Activated T-helper 1 cell treated with Interleukin-2 at 50 U/mL for 16 hours (primary cell): Measurements from ENCODE around the gene F8.

Source experiments
- DNase-seq: peaks from one replicate; pipeline ENCODE4 v3.0.0-alpha.2; 2020; ENCODE audit warnings: low read depth

The F8 gene

GRCh38 chrX:155022585-155022984 is at the start of gene F8:
Gene F8, minus strand, starts transcription at chrX:155022723. Its CDS starts 171 bp downstream, at chrX:155022552.
- no peak for DNase-seq

- no peak for DNase-seq
These were observed 49.3 kb upstream of the F8 start for GRCh38 chrX:155071694-155072280.

GRCh38 chrX:155070975-155071693 is 48.6 kb upstream of the F8 start, which contains the start of the genes BRCC3, CMC4 and MTCP1:
Gene BRCC3, plus strand, starts transcription at chrX:155071508. Its CDS starts 20 bp downstream, at chrX:155071528.
Gene CMC4, minus strand, starts transcription at chrX:155071136. Its CDS starts 7,113 bp downstream, at chrX:155064023.
Gene MTCP1, minus strand, starts transcription at chrX:155071136. Its CDS starts 5,126 bp downstream, at chrX:155066010.
- peak; percentile 63 for DNase-seq

GRCh38 chrX:155070663-155070974 is 48.1 kb upstream of the F8 start:
- DNase-seq = no peak

- no peak for DNase-seq
These were observed 47.5 kb upstream of the F8 start for GRCh38 chrX:155070038-155070437.

GRCh38 chrX:155069414-155069813 is 46.9 kb upstream of the F8 start:
- no peak for DNase-seq

- no peak for DNase-seq
These were observed 45.6 kb upstream of the F8 start for GRCh38 chrX:155068165-155068564.

GRCh38 chrX:155065035-155065734 is 42.7 kb upstream of the F8 start:
- DNase-seq = no peak

GRCh38 chrX:155061760-155062159 is 39.2 kb upstream of the F8 start:
- no peak for DNase-seq

- peak; percentile 27 for DNase-seq
These were observed 34.6 kb upstream of the F8 start for GRCh38 chrX:155056877-155057792.

GRCh38 chrX:155056471-155056870 is 33.9 kb upstream of the F8 start:
- DNase-seq = no peak

- no peak for DNase-seq
These were observed 33.0 kb upstream of the F8 start for GRCh38 chrX:155055494-155055893.

- DNase-seq = no peak
These were observed 31.7 kb upstream of the F8 start for GRCh38 chrX:155054255-155054654.

GRCh38 chrX:155053656-155054055 is 31.1 kb upstream of the F8 start:
- no peak for DNase-seq

GRCh38 chrX:155052738-155053498 is 30.4 kb upstream of the F8 start:
- DNase-seq = no peak

GRCh38 chrX:155048977-155049619 is 26.6 kb upstream of the F8 start:
- DNase-seq = no peak

GRCh38 chrX:155046811-155047528 is 24.4 kb upstream of the F8 start:
- no peak for DNase-seq

- DNase-seq = no peak
These were observed 23.7 kb upstream of the F8 start for GRCh38 chrX:155046129-155046810.

- no peak for DNase-seq
These were observed 13.2 kb upstream of the F8 start for GRCh38 chrX:155035688-155036087.
